ENCODE data around the gene GSK3B. TPM values are rescaled to one million over a fixed set of nuclear protein-coding genes. Genes with fewer than 3 reads are reported as not detected.

GSK3B gene
- polyA plus RNA-seq, 1 donor: 31.4 TPM

DNA sequence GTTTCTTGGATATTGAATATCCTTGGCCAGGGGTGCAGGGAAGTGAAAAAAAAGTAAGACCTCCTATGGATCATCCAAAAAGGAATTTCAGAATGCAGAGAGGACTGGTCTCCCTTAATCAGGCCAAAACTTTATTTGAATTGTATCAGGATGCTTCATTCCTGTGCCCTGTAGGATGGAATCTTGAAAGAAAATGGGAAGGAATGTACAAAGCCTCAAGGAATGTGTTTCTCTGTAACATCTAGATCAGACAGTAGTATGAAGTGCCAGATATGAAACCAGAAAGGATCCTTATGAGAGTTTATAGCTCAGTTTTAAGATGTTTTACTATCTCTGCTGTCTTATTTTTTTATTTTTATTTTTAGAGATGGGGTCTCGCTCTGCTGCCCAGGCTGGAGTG is 6.5 kb upstream of the GSK3B start:
- H3K4me3 ChIP-seq (ENCODE audit: low read length): no peak overlapping the region
- no peaks in the 10 kb centered on the region for H3K27me3 ChIP-seq (ENCODE audit: control insufficient read depth, insufficient read depth, low read length)
- H3K4me1 ChIP-seq (ENCODE audit: control insufficient read depth, insufficient read depth, low read length): peaks cover 8% of the 10 kb centered on the region
- H3K9me3 ChIP-seq (ENCODE audit: control insufficient read depth, low read depth, low read length): no peaks in the 10 kb centered on the region
- no CpG with 5 or more reads among the region's 1 CpG for WGBS (ENCODE audit: insufficient coverage, low lambda C conversion rate)
- H3K27ac ChIP-seq (ENCODE audit: low read length): no peak overlapping the region
- no peak for DNase-seq
- H3K36me3 ChIP-seq (ENCODE audit: control insufficient read depth, insufficient read depth, low read length): peaks cover 2% of the 10 kb centered on the region

DNA sequence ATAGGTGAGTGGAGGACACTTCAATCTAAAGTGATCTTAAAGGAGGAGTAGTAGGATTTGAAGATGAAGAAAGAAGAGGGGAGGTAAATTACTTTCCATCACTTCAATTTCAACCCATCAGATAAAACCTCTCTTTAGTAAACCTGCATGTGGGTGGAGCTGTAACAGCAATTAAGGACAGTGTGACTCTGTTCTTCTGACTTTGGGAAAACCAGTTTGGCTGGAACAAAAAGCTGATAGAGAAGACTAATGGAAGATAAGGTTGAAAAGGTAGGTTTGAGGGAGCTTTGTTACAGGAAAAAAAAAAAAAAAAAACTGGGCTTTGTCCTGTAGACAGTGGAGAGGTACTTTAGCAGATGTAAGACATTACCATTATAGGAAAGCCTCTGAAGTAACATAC is 4.5 kb upstream of the GSK3B start:
- Histone ChIP-seq H3K27ac (ENCODE audit: low read length) (no peak overlapping the region), H3K27me3 (ENCODE audit: control insufficient read depth, insufficient read depth, low read length) (no peaks in the 10 kb centered on the region), H3K4me1 (ENCODE audit: control insufficient read depth, insufficient read depth, low read length) (peaks cover 8% of the 10 kb centered on the region), H3K9me3 (ENCODE audit: control insufficient read depth, low read depth, low read length) (no peaks in the 10 kb centered on the region), H3K36me3 (ENCODE audit: control insufficient read depth, insufficient read depth, low read length) (peaks cover 2% of the 10 kb centered on the region), H3K4me3 (ENCODE audit: low read length) (no peak overlapping the region)
- DNase-seq: peak in 1 of 2 donors; percentile 37

DNA sequence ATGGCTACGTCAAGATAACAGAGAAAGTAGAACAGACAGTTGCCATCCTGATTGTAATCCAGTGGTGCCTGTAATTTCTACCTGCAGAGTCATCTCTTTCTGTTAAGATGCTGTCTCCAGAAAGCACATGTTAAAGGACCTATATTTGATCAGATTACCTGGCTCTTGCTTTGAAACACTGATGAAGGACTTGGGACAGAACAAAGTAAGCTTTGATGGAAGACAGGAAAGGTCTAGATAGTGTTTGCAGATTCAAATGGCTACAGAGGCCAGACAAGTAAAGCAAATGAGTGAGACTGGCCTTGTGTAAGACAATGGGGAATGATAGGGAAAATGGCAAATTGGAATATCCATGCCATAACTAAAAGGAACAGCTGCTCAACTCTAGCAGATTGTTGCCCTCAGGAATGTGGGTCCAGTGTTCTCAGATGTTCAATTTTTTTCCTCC is 1.8 kb upstream of the GSK3B start:
- Histone ChIP-seq H3K27me3 (ENCODE audit: control insufficient read depth, insufficient read depth, low read length) (no peaks in the 10 kb centered on the region), H3K4me3 (ENCODE audit: low read length) (peak overlapping the region; percentile 98), H3K9me3 (ENCODE audit: control insufficient read depth, low read depth, low read length) (no peaks in the 10 kb centered on the region), H3K4me1 (ENCODE audit: control insufficient read depth, insufficient read depth, low read length) (peaks cover 8% of the 10 kb centered on the region), H3K27ac (ENCODE audit: low read length) (peak overlapping the region; percentile 100), H3K36me3 (ENCODE audit: control insufficient read depth, insufficient read depth, low read length) (peaks cover 2% of the 10 kb centered on the region)
- WGBS (ENCODE audit: insufficient coverage, low lambda C conversion rate): no CpG with 5 or more reads among the region's 1 CpG
- no peak for DNase-seq

DNA sequence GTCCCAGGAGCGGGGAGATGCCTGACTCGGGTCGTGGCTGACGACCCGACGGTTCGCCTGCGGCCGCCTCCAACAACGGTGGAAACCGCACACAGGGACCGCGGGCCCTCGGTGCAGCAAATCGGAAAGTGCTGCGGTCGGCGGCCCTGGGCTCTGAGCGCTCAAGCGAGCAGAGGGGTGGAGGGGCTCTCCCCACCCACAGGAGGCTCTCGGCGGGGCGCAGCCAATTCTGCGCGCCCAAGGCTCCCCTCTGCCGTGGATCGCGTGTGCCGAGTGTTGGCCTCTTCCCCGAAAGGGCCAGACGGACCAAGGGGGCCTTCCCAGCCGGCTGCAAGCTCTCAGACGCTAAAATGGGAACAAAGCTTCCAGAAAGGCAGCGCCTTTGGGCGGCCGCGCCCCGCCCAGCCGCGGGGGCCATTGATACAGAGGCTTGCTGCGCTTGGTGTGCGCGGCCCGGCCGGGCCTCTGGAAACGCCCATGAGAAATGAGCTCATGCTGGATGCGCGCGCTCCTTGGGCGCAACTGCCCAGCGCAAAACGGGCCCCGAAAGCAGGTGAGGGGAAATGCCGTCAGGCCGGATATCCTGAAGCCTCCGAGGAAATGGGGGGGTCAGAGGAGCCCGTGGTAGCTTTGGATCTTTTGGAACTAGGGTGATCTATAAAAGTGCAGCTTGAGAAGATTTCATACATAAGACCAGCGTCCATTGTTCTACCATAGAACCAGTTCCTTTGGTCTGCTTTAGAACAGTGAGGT is 1.2 kb upstream of the GSK3B start:
- DNase-seq: peak; percentile 94 to 96
- Histone ChIP-seq H3K27ac (ENCODE audit: low read length) (peak overlapping the region; percentile 100), H3K4me1 (ENCODE audit: control insufficient read depth, insufficient read depth, low read length) (peaks cover 8% of the 10 kb centered on the region), H3K36me3 (ENCODE audit: control insufficient read depth, insufficient read depth, low read length) (peaks cover 2% of the 10 kb centered on the region), H3K9me3 (ENCODE audit: control insufficient read depth, low read depth, low read length) (no peaks in the 10 kb centered on the region), H3K27me3 (ENCODE audit: control insufficient read depth, insufficient read depth, low read length) (no peaks in the 10 kb centered on the region), H3K4me3 (ENCODE audit: low read length) (peak overlapping the region; percentile 98)
- WGBS (ENCODE audit: insufficient coverage, low lambda C conversion rate): no CpG with 5 or more reads among the region's 58 CpGs

DNA sequence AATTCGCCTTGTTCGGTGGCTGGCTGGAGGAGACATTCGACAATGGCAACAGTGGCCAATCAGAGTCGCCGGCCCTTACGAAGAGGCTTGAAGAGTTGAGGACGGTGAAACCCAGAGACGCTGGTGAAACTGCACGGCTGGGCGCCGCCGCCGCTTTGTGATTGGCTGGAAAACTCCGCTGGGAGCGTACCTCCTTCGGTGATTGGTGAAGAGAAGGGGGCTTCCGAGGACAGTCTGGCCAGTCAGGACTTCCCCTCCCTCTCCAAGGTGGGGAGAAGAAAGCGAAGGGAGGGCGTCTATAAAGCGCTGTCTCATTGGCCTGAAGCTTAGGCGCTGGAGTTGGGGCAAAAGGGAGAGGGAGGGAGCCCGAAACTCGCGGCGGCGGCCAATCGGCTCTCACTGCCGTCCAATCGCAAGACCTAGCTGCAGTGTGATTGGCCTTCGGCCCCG is 554 bp upstream of the GSK3B start:
- Histone ChIP-seq H3K9me3 (ENCODE audit: control insufficient read depth, low read depth, low read length) (no peaks in the 10 kb centered on the region), H3K4me3 (ENCODE audit: low read length) (peak overlapping the region; percentile 98), H3K27ac (ENCODE audit: low read length) (peak overlapping the region; percentile 100), H3K4me1 (ENCODE audit: control insufficient read depth, insufficient read depth, low read length) (peaks cover 8% of the 10 kb centered on the region), H3K27me3 (ENCODE audit: control insufficient read depth, insufficient read depth, low read length) (no peaks in the 10 kb centered on the region), H3K36me3 (ENCODE audit: control insufficient read depth, insufficient read depth, low read length) (peaks cover 2% of the 10 kb centered on the region)
- peak; percentile 100 for DNase-seq
- WGBS (ENCODE audit: insufficient coverage, low lambda C conversion rate): 0% methylated on average over 1 of the region's 31 CpGs

DNA sequence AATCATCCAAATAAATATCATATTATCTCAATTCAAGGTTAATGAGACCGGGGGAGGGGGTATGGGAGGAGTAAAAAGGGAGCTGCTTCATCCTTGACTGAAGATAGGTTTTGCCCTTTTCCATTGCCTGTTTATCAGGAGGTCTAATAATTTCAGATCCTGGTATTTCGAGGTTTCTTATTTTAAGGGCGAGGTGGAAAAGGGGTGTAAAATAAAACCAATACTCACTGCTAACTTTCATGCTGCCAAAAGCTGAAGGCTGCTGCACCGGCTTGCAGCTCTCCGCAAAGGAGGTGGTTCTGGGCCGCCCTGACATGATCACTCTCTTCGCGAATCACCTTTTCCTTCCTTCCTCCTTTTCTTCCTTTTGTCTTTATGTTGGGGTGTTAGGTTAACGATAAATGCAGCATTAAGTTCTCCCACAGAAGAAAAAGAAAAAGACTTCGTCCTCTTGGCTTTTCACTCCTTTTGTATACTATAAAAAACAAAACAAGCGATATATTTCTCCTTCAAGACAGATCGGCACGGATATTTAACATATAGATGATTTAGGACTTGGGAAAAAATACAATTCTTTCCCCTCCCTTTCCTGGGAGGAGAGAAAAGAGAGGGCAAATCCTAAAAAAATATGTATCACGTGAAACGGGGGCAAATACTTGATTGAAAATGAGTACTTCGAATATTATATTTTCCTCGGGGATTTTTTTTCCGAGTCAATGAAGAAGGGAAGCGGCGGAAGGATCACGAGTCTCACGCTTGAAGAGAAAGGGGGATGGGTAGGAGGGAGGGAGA is 932 bp downstream of the GSK3B start:
- H3K36me3 ChIP-seq (ENCODE audit: control insufficient read depth, insufficient read depth, low read length): peaks cover under 1% of the 10 kb centered on the region
- peak overlapping the region; percentile 71 for H3K4me3 ChIP-seq (ENCODE audit: low read length)
- H3K9me3 ChIP-seq (ENCODE audit: control insufficient read depth, low read depth, low read length): no peaks in the 10 kb centered on the region
- DNase-seq: peak; percentile 58 to 75
- peak overlapping the region; percentile 99 for H3K27ac ChIP-seq (ENCODE audit: low read length)
- 0% methylated on average over 1 of the region's 22 CpGs for WGBS (ENCODE audit: insufficient coverage, low lambda C conversion rate)
- H3K4me1 ChIP-seq (ENCODE audit: control insufficient read depth, insufficient read depth, low read length): peaks cover 6% of the 10 kb centered on the region
- H3K27me3 ChIP-seq (ENCODE audit: control insufficient read depth, insufficient read depth, low read length): no peaks in the 10 kb centered on the region

DNA sequence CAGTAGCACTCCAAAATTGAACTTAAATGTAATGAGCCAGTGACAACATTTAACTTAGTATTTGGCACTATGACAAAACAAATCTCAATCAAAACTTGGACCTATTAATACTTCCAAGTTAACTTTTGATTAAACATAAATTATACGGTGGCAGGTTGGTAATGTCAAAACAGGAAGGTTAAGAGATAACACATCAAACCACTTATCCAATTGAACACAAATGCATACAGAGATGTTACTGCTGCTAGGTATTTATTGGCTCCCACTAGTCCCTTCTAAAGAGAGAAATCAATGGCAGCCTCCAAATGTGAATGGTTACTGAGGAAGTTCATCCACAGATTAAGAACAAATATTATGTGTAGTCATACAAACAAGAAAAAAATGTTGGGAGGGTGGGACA is 1.8 kb downstream of the GSK3B start:
- Histone ChIP-seq H3K4me3 (ENCODE audit: low read length) (peak overlapping the region; percentile 71), H3K36me3 (ENCODE audit: control insufficient read depth, insufficient read depth, low read length) (no peaks in the 10 kb centered on the region), H3K9me3 (ENCODE audit: control insufficient read depth, low read depth, low read length) (no peaks in the 10 kb centered on the region), H3K27me3 (ENCODE audit: control insufficient read depth, insufficient read depth, low read length) (no peaks in the 10 kb centered on the region), H3K27ac (ENCODE audit: low read length) (no peak overlapping the region), H3K4me1 (ENCODE audit: control insufficient read depth, insufficient read depth, low read length) (peaks cover 5% of the 10 kb centered on the region)
- WGBS (ENCODE audit: insufficient coverage, low lambda C conversion rate): 0% methylated on average over 1 of the region's 1 CpG
- no peak for DNase-seq

DNA sequence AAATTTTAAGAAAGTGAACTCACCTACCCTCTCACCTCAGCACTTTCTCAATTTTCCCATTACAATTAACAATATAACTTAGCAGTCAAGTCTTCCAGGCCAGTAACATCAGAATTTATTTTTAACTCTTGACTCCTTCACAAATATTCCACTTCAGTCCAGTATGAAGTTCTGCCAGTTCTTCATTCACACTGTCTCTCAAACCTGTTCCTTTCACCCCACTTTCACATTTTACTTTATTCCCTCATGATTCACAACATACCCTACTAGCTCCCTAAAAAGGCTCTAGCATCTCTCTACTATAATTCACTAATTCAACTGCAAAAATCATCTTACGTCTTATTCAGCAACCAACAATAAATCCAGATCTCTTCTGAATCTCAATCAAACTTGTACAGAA is 3.8 kb downstream of the GSK3B start:
- no peak for DNase-seq
- Histone ChIP-seq H3K9me3 (ENCODE audit: control insufficient read depth, low read depth, low read length) (no peaks in the 10 kb centered on the region), H3K36me3 (ENCODE audit: control insufficient read depth, insufficient read depth, low read length) (no peaks in the 10 kb centered on the region), H3K4me1 (ENCODE audit: control insufficient read depth, insufficient read depth, low read length) (no peaks in the 10 kb centered on the region), H3K4me3 (ENCODE audit: low read length) (peak overlapping the region; percentile 71), H3K27ac (ENCODE audit: low read length) (no peak overlapping the region), H3K27me3 (ENCODE audit: control insufficient read depth, insufficient read depth, low read length) (no peaks in the 10 kb centered on the region)
- 56% methylated on average over 1 of the region's 1 CpG for WGBS (ENCODE audit: insufficient coverage, low lambda C conversion rate)

DNA sequence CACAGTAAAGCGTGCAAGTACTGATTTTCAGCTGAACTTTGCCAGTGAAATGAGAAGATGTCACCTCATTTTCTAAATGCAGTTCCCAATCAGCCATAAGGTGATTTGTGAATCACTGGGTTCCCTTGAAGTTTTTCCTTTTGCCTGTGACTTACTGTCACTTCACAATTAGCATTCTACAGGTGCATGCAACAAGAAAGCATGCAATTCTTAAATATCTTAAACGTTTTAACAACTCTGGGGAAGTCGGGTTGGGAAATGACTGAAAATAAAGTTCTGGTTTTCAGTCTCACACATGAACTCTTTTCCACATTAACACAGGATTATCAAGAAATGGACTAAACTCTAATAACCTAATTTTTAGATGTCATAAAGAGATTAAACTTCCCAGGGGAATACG is 5.2 kb downstream of the GSK3B start:
- H3K27me3 ChIP-seq (ENCODE audit: control insufficient read depth, insufficient read depth, low read length): no peaks in the 10 kb centered on the region
- H3K27ac ChIP-seq (ENCODE audit: low read length): no peak overlapping the region
- no peaks in the 10 kb centered on the region for H3K4me1 ChIP-seq (ENCODE audit: control insufficient read depth, insufficient read depth, low read length)
- DNase-seq: no peak
- H3K4me3 ChIP-seq (ENCODE audit: low read length): no peak overlapping the region
- no peaks in the 10 kb centered on the region for H3K36me3 ChIP-seq (ENCODE audit: control insufficient read depth, insufficient read depth, low read length)
- WGBS (ENCODE audit: insufficient coverage, low lambda C conversion rate): 100% methylated on average over 1 of the region's 4 CpGs
- H3K9me3 ChIP-seq (ENCODE audit: control insufficient read depth, low read depth, low read length): no peaks in the 10 kb centered on the region

DNA sequence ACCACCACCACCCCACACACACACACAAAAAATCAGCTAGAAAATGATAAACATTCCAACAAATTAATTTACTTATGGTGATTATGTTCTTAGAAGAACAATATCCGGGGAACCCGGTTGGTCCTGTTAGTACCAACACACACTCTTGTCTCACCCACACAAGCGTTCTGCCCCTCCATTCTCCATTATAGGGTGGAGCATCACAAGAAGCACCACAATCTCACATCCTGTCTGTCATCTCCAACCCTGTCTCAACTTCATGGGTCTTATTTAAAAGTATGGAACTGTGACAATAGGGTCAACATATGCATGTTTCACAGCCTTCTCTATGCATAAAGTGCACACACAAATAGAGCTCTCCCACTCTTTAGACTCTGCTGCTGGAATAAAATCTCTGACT is 5.6 kb downstream of the GSK3B start:
- no peak overlapping the region for H3K4me3 ChIP-seq (ENCODE audit: low read length)
- no peak for DNase-seq
- H3K4me1 ChIP-seq (ENCODE audit: control insufficient read depth, insufficient read depth, low read length): no peaks in the 10 kb centered on the region
- no peaks in the 10 kb centered on the region for H3K27me3 ChIP-seq (ENCODE audit: control insufficient read depth, insufficient read depth, low read length)
- H3K36me3 ChIP-seq (ENCODE audit: control insufficient read depth, insufficient read depth, low read length): no peaks in the 10 kb centered on the region
- no CpG with 5 or more reads among the region's 3 CpGs for WGBS (ENCODE audit: insufficient coverage, low lambda C conversion rate)
- H3K9me3 ChIP-seq (ENCODE audit: control insufficient read depth, low read depth, low read length): no peaks in the 10 kb centered on the region
- no peak overlapping the region for H3K27ac ChIP-seq (ENCODE audit: low read length)

All from large intestine (tissue), 3 donors.